GM08714 (cell line): ENCODE results near the gene PFN1.
"Not testable (repeated sequence)": the region's sequence is repeated elsewhere in the genome, so short reads cannot be mapped to it uniquely, and the experiment has no call there.

ENCODE experiments used
- H3K4me3 ChIP-seq: fragments of 200-500 bp; sonication (Bioruptor generic); 2 replicates; pipeline ENCODE4 v1.5.1; 2014; ENCODE audit warnings: mild to moderate bottlenecking, low read length, inconsistent platforms
- ZNF274 ChIP-seq: IDR thresholded peaks from 2 replicates; pipeline ENCODE4 v1.6.1; 2012; ENCODE audit warnings: mild to moderate bottlenecking, low read depth, low read length

The PFN1 gene

GRCh38 chr17:4932756-4933155 lies 15.6 kb downstream of the PFN1 start:
- H3K4me3 ChIP-seq, result no peak overlapping the region
- TF ChIP-seq ZNF274, result no peak

- no peak for TF ChIP-seq ZNF274
- no peak within 1 kb of the TSS for H3K4me3 ChIP-seq
These were observed 16.4 kb downstream of the PFN1 start, which contains the start of gene GP1BA for GRCh38 chr17:4931963-4932362. GP1BA (plus strand) TSS chr17:4932277; CDS start chr17:4932605, 328 bp downstream.

DNA sequence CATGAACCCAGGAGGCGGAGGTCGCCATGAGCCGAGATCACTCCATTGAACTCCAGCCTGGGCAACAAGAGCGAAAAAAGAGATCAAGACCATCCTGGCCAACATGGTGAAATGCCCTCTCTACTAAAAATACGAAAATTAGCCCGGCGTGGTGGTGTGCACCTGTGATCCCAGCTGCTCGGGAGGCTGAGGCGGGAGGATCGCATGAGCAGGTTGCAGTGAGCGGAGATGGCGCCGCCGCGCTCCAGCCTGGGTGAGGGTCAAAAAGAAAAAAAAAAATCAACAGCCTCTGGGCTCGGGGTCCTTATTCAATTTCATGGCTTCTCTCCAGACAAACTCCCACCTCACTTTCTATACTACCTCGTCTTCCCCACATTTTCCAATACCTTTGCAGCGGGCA lies 19.4 kb downstream of the PFN1 start:
- TF ChIP-seq ZNF274, result no peak
- H3K4me3 ChIP-seq, result no peak overlapping the region

DNA sequence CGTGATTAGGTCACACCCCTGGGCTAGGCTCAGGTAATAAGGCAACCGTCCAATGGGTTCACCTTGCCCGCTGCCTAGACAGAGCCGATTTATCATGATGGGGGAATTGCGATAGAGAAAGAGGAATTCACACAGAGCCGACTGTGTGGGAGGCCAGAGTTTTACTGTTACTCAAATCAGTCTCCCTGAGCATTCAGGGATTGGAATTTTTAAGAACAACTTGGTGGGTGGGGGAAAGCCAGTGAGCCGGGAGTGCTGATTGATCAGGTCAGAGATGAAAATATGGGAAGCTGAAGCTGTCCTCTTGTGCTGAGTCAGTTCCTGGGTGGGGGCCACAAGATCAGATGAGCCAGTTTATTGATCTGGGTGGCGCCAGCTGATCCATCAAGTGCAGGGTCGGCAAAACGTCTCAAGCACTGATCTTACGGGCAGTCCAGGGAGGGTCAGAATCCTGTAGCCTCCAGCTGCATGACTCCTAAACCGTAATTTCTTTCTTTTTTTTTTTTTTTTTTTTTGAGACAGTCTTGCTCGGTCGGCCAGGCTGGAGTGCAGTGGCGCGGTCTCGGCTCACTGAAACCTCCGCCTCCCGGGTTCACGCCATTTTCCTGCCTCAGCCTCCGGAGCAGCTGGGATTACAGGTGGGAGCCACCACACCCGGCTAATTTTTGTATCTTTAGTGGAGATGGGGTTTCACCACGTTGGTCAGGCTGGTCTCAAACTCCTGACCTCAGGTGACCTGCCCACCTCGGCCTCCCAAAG lies 21.6 kb downstream of the PFN1 start:
- not testable (repeated sequence) for H3K4me3 ChIP-seq

- TF ChIP-seq ZNF274, result no peak
These were observed 27.0 kb downstream of the PFN1 start for GRCh38 chr17:4921320-4921719.

DNA sequence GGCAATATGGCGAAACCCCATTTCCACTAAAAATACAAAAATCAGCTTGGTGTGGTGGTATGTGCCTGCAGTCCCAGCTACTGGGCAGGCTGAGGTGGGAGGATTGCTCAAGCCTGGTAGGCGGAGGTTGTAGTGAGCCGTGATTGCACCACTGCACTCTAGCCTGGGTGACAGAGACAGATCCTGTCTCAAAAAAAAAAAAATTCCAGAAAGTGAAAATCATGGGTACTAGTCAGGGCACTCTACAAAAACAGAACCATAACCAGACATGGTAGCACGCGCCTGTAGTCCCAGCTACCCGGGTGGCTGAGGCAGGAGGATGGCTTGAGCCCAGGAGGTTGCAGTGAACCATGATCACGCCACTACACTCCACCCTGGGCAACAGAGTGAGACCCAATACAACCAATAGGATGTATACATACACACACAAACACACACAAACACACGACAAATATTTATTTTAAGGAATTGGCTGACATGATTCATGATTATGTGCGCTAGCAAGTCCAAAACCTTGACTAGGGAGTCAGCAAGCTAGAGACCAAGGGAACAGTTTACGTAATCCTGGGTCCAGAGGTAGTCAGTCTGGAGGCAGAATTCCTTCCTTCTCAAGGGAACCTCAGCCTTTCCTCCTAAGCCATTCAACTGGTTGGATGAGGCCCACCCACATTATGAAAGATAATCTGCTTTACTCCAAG lies 27.8 kb downstream of the PFN1 start:
- H3K4me3 ChIP-seq, result no peak overlapping the region
- TF ChIP-seq ZNF274, result no peak

More at GRCh38 chr17:4921320-4921719, 27.0 kb downstream of the PFN1 start:
- H3K4me3 ChIP-seq, result no peak overlapping the region

GRCh38 chr17:4919511-4920047 lies 28.8 kb downstream of the PFN1 start:
- TF ChIP-seq ZNF274, result no peak
- H3K4me3 ChIP-seq, result no peak overlapping the region

DNA sequence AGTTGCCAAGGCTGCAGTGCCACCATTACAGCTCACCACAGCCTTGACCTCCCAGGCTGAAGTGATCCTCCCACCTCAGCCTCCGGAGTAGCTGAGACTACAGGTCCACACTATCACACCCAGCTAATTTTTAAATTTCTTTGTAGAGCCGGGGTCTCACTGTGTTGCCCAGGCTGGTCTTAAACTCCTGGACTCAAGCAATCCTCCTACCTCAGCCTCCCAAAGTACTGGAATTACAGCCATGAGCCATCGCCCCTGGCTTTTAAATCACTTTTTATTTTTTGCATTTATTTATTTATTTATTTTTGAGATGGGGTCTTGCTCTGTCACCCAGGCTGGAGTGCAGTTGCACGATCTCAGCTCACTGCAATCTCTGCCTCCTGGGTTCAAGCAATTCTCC lies 33.8 kb downstream of the PFN1 start:
- not testable (repeated sequence) for H3K4me3 ChIP-seq

DNA sequence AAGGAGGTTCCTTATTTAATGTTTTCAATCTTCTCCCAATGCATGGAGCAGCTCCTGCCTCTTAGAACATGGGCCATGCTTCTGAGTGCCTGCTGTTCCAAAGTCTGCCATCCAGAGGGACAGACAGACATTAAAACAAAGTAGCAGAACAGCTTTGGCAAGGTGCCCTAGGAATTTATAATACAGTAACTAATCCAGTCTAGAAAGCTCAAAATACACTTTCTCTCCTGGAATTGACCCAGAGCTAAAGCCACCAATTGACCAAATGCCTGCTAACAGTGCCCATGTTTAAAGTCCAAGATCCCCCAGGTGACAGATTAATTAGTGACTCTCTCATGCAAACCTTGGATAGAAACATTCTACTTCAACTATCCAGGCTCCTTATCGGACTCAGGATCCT lies 34.3 kb downstream of the PFN1 start:
- no peak for TF ChIP-seq ZNF274

DNA sequence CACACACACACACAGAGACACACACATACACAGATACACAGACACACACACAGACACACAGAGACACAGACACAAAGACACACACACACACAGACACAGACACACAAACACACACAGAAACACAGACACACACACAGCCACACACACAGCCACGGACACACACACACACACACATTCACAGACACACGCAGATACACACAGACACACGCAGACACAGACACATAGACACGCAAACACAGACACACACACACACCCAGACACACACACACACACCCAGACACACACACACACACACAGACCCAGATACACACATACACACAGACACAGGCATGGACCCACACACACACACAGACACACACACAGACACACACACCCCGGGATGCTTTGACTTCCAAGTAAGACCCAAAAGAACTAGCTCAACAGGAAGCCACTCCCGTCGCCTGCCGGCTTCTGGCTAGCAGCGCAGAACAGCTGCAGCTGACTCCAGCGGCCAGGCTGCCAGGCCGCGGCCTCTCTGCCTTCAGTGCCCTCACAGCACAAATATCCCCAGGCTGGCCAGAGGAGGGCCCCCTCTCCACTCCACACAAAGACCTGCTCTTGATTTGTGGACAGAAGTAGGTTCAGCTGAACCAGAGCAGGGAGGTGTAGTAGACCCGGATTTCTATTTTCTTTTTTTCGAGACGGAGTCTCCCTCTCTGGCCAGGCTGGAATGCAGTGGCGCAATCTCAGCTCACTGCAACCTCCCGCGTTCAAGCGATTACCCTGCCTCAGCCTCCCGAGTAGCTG lies 39.4 kb downstream of the PFN1 start:
- TF ChIP-seq ZNF274, result no peak
- no peak overlapping the region for H3K4me3 ChIP-seq

More for the DNA sequence above, 34.3 kb downstream of the PFN1 start:
- no peak overlapping the region for H3K4me3 ChIP-seq

- no peak overlapping the region for H3K4me3 ChIP-seq
- no peak for TF ChIP-seq ZNF274
These were observed 40.0 kb downstream of the PFN1 start for GRCh38 chr17:4908301-4908700.

GRCh38 chr17:4906642-4907041 lies 41.7 kb downstream of the PFN1 start:
- H3K4me3 ChIP-seq, result not testable (repeated sequence)

DNA sequence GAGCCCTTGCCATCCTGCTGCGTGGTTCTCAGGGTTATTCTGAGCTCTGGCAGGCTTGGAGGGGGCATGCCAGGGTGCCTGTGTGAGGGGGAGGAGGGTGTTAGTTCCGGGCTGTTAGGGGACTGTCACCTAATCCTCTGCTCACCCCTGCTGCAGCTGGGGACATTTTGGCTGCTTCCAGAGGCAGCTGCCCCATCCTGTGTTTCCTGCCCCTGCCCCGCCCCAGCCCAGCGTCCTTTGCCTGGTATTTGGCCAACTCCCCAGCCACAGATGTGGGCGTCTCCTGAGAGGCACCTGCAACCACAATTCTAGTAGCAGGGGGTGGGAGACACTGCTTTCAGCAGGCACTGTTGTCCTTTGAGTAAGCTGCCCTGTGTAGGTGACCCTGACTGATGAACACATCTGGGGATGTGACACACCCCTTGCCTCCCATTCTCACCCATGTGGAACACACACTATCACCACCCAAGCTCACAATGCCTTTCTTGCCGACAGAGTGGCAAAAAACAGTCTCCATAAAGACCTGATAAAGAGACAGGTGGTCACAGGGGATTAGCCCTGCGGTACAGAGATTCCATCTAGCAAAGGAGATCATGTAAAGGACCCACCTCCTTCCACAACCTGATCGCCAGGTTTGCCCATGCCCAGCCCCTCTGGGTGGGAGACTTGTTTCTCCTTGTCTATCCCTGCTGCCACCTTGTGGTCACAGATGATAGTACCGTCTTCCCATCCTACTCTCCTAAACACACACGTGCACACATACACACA lies 45.1 kb downstream of the PFN1 start, which contains the start of gene CHRNE:
CHRNE (minus strand) TSS at position 48 of the 768 bp plus-strand sequence; CDS start at position 13, 35 bp downstream.
- TF ChIP-seq ZNF274, result no peak
- no peak within 1 kb of the TSS for H3K4me3 ChIP-seq

GRCh38 chr17:4902540-4902939 lies 45.8 kb downstream of the PFN1 start:
- no peak overlapping the region for H3K4me3 ChIP-seq

More at GRCh38 chr17:4902540-4902939, 45.8 kb downstream of the PFN1 start:
- no peak for TF ChIP-seq ZNF274
